Stimulated activated CD4-positive, alpha-beta T cell treated with anti-CD3 and anti-CD28 coated beads, TNF-alpha, amount 100 ng/mL, for 24 hours (primary cell): ENCODE measurements around the gene PGS1.

Experiments used
- DNase-seq, 3 experiments: peaks; one replicate each; pipeline ENCODE4 v3.0.0-alpha.2; 2020; ENCODE audit warnings: low read depth in 3 of 3

Gene PGS1

DNA sequence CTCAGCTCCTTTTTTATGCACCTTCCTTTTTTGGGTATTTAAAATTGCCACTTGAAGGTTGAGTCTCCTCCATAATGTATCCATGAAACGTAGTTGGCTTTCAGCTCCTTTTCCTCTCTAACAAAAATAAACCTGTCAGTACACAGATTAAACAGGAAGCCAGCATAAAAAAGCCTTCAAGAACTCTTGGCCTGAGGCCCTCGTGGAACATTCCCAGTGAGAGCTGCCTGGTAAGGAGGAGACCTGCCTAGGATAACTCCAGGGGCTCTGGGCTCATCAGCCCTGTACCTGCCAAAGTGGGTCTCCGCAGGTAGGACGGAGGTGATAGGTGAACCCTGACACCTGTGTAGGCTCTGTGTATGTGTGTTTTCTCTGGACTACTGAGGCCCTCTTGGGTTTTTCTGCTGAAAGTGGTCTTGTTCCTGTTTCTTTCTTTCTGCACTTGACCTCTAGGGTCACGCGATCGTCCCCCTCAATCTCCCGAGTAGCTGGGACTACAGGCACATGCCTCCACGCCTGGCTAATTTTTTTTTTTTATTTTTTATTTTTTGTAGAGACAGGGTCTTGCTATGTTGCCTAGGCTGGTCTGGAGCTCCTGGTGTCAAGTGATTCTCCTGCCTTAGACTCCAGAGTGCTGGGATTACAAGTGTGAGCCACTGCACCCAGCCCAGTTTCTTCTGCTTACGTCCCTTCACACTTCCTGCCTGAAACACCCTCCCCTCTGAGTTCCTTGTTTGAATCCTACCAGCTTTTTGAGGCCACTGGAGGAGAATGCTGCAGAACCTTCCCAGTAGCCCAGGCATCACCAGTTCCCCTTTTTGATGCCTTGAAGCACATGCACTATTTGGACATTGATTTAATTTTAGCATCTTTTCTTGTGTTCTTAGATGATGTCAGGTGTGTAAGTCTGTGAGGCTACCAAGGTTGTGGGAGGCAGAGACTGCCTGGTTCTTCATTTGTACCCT, 9.8 kb downstream of the PGS1 start:
- no peak for DNase-seq

DNA sequence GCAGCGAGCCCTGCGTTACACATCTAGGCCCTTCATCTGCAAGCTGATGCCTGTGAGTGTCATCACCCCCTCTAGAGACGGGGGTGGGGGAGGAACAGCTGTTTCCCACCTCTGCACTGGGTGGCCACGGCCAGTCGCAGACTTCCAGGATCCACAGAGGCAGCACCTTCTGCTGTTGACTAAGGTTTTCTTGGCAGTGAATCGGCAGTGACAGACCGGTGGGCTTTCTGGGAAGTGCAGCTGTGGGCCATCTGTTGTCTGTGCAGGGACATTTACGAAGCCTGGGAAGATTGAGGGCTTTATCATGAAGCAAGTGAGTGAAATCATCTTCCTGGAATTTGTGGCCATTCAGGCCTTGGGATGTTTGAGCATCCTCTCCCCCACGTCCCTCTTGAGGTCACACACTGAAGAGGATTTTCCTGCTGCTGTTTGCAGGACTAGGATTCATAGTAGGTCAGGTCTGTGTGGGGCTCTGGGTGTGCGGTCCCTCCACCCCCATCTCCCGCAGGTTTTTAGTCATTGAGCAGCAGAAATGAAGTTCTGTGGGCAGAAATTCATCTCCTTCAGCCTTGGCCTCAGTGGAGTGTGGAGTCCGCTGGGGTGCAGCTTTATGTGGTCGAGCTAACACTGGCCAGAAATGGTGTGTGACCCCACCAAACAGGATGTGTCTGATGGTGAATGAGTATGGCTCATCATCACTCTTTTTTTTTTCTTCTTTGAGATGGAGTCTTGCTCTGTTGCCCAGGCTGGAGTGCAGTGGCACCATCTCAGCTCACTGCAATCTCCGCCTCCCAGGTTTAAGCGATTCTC, 12.0 kb downstream of the PGS1 start:
- DNase-seq = no peak

DNA sequence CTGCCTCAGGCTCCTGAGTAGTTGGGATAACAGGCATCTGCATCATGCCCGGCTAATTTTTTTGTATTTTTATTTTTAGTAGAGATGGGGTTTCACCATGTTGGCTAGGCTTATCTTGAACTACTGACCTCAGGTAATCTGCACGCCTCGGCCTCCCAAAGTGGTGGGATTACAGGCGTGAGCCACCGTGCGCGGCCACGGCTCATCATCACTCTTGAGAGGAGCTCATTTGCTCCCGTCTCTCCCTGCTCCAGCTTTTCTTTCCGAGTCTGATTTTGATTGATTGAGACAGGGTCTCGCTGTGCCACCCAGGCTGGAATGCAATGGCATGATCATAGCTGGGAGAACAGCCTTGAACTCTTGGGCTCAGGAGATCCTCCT, 12.6 kb downstream of the PGS1 start:
- no peak for DNase-seq

DNA sequence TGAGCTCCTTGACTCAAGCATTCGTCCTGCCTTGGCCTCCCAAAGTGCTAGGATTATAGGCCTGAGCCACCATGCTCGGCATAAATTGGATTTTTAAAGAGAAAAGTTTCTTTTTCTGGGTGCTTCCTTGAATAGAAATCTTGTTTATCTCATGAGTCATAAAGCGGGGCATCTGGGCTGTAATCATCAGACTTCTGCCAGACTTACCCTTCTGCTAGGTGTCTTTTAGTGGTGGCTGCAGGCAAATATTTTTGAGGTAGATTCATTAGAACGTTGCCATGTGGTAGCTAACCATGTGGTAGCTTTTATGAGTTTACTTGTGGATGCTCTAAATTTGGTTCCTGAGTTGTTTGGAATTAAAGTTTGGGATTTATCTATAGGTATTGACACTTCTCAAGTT, 13.4 kb downstream of the PGS1 start:
- no peak for DNase-seq

DNA sequence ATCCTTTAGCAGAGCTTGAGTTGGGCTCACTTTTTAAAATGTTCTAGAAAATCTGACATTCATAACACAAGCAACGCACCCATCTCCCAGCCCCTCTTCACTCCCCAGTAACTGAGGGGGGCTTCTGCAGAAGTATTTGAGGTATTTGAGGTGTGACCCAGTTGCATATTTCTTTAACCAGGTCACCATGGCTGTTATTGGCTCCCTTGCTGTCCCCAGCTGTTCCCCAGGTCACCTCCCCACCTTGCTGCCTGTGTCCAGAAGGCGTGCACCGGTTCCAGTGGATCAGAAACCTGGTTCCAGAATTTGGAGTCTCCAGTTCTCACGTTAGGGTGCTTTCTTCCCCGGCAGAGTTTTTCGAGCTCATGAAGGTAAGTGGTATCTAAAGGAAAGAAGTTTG, 13.8 kb downstream of the PGS1 start:
- DNase-seq = no peak

DNA sequence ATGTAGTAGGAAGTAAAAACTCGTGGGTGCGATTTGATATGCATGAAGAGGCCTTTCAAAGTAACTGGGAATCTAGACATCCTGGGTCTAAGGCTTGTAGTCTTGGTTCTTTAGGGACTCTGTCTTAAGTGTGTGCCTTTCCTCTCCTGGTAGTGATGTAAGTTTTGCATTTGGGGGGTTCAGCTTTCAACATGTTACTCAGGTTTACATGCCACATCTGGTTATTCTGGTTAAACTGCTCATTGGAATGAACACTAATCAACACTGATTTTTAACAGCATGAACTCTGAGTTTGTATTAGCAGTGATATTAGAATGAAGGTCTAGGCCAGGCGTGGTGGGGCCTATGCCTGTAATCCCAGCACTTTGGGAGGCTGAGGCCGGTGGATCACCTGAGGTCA, 15.1 kb downstream of the PGS1 start:
- no peak for DNase-seq

DNA sequence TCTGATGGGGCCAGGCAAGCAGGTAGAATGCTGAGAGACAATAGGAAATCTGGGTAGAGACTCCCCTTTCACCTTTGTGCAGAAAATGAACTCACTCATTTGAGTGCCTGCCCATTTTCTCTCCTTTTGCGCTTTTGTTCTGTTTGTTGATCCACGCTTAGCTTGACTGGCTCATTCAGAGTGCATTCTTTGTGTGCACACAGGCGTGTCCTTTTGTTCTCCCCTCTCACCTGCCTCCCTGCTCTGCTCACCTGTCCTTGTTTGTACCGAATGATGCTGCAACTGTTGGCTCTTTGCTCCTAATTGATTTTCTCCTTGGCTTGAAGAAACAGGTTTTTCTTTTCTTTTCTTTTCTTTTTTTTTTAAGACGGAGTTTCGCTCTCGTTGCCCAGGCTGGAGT, 15.8 kb downstream of the PGS1 start:
- no peak for DNase-seq

DNA sequence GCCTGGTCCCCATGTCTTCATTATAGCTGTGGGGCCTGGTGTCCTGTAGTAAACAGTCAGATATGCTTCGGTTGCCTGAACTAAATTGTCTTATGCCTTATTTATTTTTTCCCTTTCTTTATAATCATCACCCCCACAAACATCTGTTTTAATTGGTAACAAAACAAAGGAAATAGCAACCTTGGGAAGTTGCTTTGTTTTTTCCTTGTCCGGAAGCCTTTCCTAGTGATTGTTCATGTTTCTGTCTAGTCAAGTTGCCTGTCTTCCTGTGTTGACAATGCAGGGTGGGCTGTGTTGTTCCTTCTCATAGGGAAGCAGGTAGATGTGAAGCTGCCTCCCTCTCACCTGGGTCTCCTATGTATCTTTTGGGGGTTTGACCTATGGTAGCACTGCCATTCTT, 16.7 kb downstream of the PGS1 start:
- DNase-seq = no peak

DNA sequence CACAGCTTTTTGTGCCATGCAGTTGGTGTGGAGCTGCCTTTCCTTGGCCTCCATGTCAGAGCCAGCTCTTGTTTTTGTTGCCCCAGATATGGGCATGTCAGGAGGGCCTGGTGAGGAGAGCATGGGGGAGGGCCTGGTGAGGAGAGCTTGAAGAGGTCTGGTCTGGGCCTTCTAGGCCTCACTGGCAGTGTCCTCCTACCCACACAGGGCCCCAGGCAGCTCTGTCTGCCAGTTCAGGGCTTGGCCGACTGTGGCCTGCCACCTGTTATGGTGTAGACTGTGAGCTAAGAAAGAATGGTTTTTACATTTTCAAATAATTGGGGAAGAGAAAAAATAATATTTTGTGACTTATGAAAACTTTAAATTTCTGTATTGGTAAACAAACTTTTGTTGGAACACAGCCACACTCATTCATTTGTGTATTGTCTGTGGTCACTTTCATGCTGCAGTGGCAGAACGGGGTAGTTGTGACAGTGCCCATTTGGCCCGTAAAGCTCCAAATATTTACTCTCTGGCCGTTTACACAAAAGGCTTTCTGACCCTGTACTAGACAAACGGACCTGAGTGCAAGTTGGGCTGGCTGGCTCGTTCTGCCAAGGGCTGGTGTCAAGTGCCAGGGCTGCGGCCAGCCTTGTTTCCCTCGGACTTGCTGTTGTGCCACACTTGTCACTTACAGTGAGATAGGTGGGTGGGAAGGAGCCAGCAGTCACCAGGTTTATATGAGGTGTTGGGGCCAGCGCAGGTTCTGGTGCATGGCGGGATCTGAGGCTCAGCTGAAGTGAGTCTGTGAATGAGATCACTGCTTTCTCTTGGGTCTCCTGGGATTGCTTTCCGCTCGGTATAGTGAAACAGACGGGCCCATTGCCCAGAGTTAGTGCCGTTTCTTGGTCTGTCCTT, 18.2 kb downstream of the PGS1 start:
- DNase-seq = no peak

DNA sequence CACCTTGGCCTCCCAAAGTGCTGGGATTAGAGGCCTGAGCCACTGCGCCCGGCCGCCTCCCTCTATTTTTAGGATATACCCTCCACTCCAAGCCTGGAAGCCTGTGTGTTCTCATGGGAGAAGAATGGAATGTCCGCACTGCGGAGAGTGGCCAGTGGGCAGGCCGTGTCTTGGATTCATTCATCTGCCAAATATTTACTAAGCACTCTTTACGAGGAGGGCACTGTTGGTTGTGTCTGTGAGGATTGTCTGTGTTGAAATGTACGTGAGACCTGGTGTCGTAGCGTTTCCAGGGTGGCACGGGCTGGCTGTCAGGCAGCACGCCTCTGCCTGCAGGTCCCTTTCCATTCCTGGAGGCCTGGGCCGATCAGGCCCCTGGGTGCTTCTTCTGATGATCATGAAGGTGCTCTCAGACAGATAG, 19.2 kb downstream of the PGS1 start:
- no peak for DNase-seq

DNA sequence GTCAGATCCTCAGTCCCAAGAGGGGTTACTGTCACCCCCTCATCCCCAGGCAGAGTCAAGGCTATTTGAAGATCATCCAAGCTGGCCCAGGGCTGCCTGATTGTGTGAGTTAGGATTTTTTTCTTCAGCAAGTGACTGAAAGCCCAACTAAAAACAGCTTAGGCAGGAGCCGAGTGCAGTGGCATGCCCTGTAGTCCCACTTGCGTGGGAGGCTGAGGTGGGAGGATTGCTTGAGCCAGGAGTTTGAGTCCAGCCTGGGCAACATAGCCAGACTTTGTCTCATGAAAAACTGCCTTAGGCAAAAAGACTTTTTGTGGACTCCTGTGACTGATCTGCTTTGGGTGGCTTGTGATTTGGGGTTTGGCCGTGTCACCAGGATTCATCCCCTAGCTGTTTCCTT, 19.9 kb downstream of the PGS1 start:
- no peak for DNase-seq

DNA sequence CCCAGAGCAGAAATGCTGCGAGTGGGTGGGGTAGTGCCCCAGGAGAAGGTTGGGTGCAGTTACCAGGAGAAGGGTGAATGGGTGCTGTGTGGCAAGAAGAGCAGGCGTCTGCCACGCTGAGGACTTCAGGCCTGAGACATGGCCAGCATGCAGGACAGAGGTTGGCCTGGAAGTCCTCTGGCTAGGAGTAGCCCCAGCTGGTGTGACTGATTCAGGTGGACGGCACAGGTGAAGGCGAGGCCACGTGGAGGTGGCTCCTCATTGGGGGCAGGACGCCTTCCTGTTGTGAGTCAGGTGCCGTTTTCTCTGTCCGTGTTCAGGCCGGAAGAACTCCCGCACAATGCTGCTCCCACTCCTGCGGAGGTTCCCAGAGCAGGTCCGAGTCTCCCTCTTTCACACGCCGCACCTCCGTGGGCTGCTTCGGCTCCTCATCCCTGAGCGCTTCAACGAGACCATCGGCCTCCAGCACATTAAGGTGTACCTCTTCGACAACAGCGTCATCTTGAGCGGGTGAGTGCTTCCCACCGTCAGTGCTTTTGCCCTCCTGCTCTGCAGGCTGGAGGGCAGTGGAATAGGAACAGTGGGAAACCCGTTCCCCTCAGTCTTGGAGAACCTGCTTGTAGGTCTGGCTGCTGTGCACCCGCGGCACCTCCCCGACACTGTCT, 20.7 kb downstream of the PGS1 start:
- no peak for DNase-seq

DNA sequence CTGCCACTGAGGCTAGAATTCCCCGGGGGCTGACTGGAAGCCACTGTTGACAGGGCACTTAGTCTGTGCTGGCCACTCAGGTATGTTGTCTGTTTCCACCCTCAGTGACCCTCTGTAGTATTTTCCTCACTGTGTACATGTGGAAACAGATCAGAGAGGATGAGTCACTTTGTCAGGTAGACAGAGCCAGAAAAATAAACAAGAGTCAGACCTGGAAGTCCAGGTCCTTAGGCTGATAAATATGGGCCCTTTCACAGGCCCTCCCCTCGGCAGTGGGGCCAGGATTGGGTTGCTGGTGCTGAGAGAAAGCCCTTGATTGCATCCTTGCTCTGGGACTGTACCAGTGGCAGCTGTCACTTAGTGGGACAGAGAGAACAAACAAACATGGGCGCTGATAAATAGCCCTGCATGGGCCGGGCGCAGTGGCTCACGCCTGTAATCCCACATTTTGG, 21.3 kb downstream of the PGS1 start:
- DNase-seq = no peak

DNA sequence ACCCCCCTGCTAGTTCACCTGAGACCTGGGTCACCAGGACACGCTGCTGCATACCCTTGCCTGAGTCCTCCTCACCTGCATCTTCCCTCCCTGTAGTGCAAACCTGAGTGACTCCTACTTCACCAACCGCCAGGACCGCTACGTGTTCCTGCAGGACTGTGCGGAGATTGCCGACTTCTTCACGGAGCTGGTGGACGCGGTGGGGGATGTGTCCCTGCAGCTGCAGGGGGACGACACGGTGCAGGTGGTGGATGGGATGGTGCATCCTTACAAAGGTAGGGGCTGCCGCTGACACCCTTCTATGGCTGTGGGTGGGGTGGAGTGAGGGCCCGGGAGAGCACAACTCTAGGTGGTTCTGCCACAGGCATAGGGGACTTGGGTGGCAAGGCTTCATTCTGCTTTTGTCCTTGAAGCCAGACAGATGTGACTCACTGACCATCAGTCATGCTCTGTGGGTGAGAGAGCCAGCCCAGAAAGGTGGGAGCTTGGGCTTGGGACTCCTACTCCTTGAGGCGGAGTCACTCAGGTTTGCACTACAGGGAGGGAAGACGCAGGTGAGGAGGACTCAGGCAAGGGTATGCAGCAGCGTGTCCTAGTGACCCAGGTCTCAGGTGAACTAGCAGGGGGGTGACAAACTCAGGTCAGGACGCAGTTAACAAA, 22.3 kb downstream of the PGS1 start:
- DNase-seq = no peak

DNA sequence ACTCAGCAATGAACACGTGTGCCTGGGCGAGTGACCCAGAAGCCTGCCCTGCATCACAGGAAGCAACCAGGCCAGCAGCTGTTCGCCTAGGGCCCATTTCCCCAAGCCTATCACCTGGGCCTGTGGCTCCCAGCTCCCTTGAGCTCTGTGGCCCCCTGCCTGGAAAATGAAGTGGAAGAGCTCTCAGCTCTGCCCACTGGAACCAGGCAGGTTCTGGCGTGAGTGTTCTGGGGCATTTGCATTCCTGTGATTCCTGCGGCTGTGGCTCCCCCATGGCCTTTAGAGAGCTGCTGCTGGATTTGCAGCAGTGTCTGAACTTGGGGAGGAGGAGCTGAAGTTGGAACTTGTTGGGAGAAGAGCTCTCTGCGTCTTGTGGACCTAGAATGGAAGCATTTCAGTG, 22.8 kb downstream of the PGS1 start:
- DNase-seq = no peak

DNA sequence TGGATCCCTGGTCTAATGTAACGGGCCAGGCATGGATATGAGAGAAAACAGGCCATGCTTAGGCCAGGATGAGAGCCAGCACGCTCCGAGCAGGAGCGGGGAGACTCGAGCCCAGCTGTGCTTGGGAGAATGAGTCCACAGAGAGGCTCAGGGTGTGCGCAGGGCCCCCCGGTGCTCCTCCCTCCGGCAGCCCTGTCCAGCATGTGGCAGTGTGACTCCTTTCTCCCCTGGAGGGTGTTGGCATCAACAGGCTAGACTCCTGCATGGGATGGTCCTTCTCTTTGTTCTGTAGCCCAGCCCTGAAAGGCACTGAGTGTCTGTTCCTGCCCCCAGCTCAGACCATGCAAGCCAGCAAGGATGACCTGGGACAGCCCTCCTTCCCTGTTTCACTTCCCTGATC, 23.4 kb downstream of the PGS1 start:
- DNase-seq = no peak

DNA sequence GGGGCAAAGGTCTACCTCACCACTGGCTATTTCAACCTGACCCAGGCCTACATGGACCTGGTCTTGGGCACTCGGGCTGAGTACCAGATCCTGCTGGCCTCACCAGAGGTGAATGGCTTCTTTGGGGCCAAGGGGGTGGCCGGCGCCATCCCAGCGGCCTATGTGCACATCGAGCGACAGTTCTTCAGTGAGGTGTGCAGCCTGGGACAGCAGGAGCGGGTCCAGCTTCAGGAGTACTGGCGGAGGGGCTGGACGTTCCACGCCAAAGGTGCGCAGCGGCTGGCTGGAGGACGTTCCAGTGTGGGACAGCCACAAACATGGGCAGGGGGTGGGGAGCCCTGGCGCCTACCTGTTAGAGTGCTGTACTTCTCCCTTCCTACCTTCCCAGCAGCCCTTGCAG, 25.4 kb downstream of the PGS1 start:
- DNase-seq = no peak

DNA sequence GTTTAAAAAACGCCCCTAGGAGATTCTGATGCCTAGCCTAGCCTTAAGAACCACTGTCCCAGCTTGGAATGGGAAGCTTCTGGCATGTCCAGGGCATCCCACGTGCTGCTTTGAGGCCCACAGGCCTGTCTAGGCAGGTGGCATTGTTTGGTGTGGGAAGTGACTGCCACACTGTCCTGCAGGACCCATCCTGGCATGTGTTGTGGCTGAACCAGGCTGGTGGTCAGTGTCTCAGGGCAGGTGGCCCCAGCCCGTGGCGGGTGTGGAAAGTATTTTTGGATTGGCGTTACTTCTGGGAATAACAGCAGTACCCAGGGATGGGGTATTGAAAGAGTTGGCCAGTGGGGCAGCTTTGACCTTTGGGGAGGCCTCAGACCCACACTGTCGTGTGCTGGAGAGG, 27.9 kb downstream of the PGS1 start:
- DNase-seq = no peak

DNA sequence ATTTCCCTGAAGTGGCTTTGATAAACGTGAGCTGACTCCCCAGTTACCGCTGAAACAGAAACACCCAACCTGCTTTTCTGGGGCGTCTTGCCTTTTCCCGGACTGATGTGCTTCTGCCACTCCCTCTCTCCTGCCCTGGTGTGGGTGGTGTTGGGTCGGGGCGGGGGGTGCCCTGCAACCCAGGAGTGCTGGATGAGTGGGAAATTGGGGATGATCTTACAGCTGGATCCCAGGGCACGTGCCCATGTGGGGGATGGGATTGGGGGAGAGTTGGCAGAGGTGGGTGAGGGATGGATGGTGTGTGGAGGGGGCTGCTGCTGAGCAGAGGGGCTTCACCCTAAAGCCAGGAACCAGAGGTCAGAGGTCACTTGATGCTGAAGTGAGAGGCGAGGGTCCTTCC, 28.5 kb downstream of the PGS1 start:
- DNase-seq = no peak

DNA sequence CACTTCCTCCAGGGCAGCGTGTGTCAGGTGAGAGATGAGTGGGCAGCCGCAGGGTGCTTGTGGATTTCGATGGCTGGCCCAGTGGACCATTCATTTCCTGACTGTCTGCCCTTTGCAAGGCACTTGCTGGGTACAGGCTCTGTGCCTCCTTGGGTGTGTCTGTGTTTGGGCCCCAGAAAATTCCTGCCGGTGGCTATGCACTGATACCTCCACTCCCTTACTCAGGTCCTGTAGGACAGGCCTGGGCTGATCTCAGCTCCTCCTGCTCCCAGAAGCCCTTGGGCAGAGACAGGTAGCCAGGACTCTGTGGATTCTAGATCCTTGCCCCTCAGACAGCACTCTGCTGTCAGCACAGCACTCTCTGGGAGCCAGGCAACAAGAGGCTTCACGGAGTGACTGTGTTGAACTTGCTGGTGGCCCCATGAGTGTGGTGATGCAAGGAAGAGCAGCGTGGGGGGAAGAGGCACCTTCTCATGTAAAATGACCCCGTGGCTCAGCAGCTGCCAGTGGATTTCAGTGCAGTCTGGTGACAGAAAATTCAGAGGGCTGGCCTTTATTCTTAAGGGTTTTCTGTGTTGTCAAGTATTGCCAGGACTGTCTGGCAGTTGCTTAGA, 29.0 kb downstream of the PGS1 start:
- no peak for DNase-seq
